Ishikawa (cell line): Measurements from ENCODE around the gene MAMDC2.

Experiments used
- CEBPB ChIP-seq: IDR thresholded peaks from 2 replicates; pipeline ENCODE4 v1.6.1; 2012
- CREB1 ChIP-seq: IDR thresholded peaks from 2 replicates; pipeline ENCODE4 v1.6.1; 2012; ENCODE audit warnings: low read depth
- EGR1 ChIP-seq: IDR thresholded peaks from 2 replicates; pipeline ENCODE4 v1.6.1; 2012
- EP300 ChIP-seq: IDR thresholded peaks from 2 replicates; pipeline ENCODE4 v1.6.1; 2012; ENCODE audit warnings: borderline replicate concordance
- FOXM1 ChIP-seq: IDR thresholded peaks from 2 replicates; pipeline ENCODE4 v1.6.1; 2012; ENCODE audit warnings: low read depth, borderline replicate concordance
- NFIC ChIP-seq: IDR thresholded peaks from 2 replicates; pipeline ENCODE4 v1.6.1; 2012
- RAD21 ChIP-seq: IDR thresholded peaks from 2 replicates; pipeline ENCODE4 v1.6.1; 2012; ENCODE audit warnings: low read depth
- TAF1 ChIP-seq: IDR thresholded peaks from 2 replicates; pipeline ENCODE4 v1.6.1; 2012; ENCODE audit warnings: low read depth, mild to moderate bottlenecking
- TCF12 ChIP-seq: IDR thresholded peaks from 2 replicates; pipeline ENCODE4 v1.6.1; 2012; ENCODE audit warnings: low read depth
- TEAD4 ChIP-seq: IDR thresholded peaks from 2 replicates; pipeline ENCODE4 v1.6.1; 2012
- YY1 ChIP-seq: IDR thresholded peaks from 2 replicates; pipeline ENCODE4 v1.6.1; 2012; ENCODE audit warnings: low read depth

DNA sequence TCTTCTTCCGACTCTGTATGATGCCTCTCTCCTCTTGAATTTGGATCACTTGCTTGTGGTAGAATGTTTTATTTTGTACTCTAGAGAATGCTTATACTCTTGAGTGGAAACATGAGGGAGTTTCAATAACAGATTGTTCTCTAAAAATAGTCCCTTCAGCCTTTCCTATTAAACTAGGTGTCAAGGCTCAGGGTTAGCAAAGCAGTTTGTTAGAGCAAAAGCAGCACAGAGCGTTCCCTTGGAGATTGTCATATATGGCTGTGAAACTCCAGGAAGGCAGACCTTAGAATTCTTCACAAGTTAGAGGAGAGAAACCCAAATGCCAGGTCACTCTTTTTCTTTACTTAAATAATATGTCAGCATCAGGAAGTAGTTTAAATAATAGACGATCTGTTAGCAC is 33.0 kb downstream of the MAMDC2 start:
- TF ChIP-seq EP300 = no peak
- TF ChIP-seq NFIC = no peak
- TF ChIP-seq EGR1 = no peak
- TF ChIP-seq CREB1 = no peak
- TF ChIP-seq TCF12 = no peak
- TF ChIP-seq TAF1 = no peak
- no peak for TF ChIP-seq RAD21
- TF ChIP-seq CEBPB = no peak
- TF ChIP-seq FOXM1 = no peak
- TF ChIP-seq YY1 = no peak
- no peak for TF ChIP-seq TEAD4
